ENCODE results near the gene ZNF521.

Gene ZNF521

DNA sequence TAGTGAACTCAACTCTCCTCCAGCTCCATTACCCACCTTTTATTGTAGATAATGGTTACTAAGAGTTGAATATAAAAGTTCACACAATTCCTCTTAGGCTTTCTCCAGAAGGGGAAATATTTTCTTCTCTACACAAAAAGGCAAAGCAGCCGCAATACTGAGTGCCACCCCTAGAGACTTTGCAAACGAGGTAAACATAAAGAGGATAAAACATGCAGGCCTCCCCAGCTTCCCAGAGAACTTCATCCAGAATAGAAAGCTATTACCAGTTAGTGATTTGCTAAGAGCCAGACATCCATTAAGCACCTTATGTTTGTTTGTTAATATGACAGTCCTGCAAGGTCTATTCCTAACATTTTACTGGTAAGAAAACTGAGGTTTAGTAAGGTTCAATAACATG lies 17.4 kb downstream of the ZNF521 start:
- Histone ChIP-seq H3K4me3 (ENCODE audit: low read depth in 1 of 2, low read length in 2 of 2) (no peak overlapping the region), H3K36me3 (ENCODE audit: insufficient read depth, low read length) (no peaks in the 10 kb centered on the region), H3K9me3 (ENCODE audit: low read length) (no peaks in the 10 kb centered on the region), H3K9ac (ENCODE audit: low read length) (no peak overlapping the region), H3K27me3 (ENCODE audit: control insufficient read depth in 1 of 2, insufficient read depth in 2 of 2, low read length in 2 of 2) (no peaks in the 10 kb centered on the region), H3K27ac (ENCODE audit: low read depth, low read length) (no peak overlapping the region), H3K4me1 (ENCODE audit: insufficient read depth, low read length) (no peaks in the 10 kb centered on the region)

DNA sequence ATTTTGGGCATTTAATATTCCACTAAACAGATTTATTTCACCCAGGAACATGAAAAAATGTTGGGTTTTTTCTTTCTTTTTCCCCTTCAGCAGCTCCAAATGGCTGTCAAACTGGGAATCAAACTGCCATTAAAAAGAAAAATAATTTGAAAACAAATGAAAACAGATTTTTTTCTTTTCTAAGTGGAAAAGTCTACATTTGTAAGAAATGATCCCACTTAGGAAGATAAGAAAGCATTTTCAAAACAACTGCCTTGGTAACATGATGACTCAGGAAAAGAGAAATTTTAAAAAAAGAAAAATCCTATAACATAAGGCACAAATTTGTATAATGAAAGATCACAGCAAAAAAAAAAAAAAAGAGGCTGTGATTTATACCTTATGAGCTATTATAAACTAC lies 20.0 kb downstream of the ZNF521 start:
- H3K27ac ChIP-seq (ENCODE audit: low read depth, low read length), result no peak overlapping the region
- H3K27me3 ChIP-seq (ENCODE audit: control insufficient read depth in 1 of 2, insufficient read depth in 2 of 2, low read length in 2 of 2), result no peaks in the 10 kb centered on the region
- H3K4me1 ChIP-seq (ENCODE audit: insufficient read depth, low read length), result peaks cover 4% of the 10 kb centered on the region
- H3K36me3 ChIP-seq (ENCODE audit: insufficient read depth, low read length), result no peaks in the 10 kb centered on the region
- no peak overlapping the region for H3K4me3 ChIP-seq (ENCODE audit: low read depth in 1 of 2, low read length in 2 of 2)
- H3K9ac ChIP-seq (ENCODE audit: low read length), result no peak overlapping the region
- no peaks in the 10 kb centered on the region for H3K9me3 ChIP-seq (ENCODE audit: low read length)

DNA sequence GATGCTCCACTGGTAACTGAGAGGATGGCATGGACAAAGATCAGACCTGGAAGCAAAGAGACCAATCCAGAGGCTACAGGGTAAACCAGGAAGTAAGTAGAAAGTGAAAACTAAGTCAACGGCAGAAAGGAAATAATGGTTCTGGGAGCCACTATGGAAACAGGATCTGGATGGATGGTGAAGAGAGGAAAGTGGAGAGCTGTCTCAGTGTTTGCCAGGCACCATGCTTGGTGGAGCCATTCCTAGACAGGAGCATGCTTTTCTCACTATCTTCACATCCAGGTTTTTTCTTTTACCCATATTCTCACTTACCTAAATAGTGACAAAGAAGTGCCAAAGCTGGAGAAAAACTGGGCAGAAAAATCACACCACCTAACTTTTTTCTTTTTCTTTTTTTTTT lies 22.2 kb downstream of the ZNF521 start:
- Histone ChIP-seq H3K4me3 (ENCODE audit: low read depth in 1 of 2, low read length in 2 of 2) (no peak overlapping the region), H3K4me1 (ENCODE audit: insufficient read depth, low read length) (peaks cover 22% of the 10 kb centered on the region), H3K9ac (ENCODE audit: low read length) (no peak overlapping the region), H3K27ac (ENCODE audit: low read depth, low read length) (no peak overlapping the region), H3K9me3 (ENCODE audit: low read length) (no peaks in the 10 kb centered on the region), H3K36me3 (ENCODE audit: insufficient read depth, low read length) (no peaks in the 10 kb centered on the region), H3K27me3 (ENCODE audit: control insufficient read depth in 1 of 2, insufficient read depth in 2 of 2, low read length in 2 of 2) (no peaks in the 10 kb centered on the region)

DNA sequence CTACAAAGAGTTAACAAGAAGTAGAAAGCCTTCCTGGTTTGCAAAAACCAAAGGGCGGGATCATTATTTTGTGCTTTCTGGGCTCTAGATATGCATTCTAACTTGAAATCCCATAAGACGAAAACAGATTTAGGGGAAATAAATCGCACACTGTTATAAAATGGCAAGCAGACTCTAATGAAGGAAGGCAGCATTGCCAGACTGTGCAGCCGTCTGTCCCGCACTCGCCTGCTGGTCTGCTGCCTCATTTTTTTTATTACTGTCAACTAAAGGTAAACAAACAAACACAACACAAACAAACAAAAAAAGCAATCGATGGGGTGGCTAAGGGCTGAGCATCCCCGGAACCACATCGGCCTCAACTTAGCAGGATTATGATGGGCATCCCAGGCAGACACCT lies 24.4 kb downstream of the ZNF521 start:
- no peaks in the 10 kb centered on the region for H3K9me3 ChIP-seq (ENCODE audit: low read length)
- H3K36me3 ChIP-seq (ENCODE audit: insufficient read depth, low read length), result no peaks in the 10 kb centered on the region
- no peak overlapping the region for H3K4me3 ChIP-seq (ENCODE audit: low read depth in 1 of 2, low read length in 2 of 2)
- H3K27me3 ChIP-seq (ENCODE audit: control insufficient read depth in 1 of 2, insufficient read depth in 2 of 2, low read length in 2 of 2), result no peaks in the 10 kb centered on the region
- peaks cover 22% of the 10 kb centered on the region for H3K4me1 ChIP-seq (ENCODE audit: insufficient read depth, low read length)
- no peak overlapping the region for H3K9ac ChIP-seq (ENCODE audit: low read length)
- no peak overlapping the region for H3K27ac ChIP-seq (ENCODE audit: low read depth, low read length)

DNA sequence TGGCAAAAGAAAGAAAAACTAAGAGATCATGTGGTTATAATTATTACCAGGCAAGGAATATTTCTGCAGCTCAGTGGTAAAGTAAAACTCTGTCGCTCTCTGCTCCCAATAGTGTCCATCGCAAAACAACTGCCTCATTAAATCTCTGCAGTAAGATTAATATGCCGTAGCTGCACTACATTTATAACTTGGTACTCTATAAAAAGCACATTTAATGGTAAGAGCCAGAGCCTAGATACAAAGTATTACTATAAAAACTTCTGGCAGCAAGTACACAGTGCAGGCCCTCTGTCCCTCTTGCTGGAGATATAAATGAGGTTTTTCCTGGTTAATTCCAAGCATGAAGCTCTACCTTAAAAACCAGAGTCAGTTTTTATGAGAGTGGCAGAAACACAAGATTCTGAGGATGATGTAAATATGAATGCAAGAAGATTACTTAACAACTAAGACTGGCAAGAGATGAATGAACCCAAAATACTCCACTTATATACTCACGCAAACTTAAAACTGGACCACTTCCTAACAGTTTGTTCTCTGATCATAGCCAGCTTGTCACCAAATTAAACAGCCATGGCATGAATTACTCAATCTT lies 25.5 kb downstream of the ZNF521 start:
- Histone ChIP-seq H3K27ac (ENCODE audit: low read depth, low read length) (no peak overlapping the region), H3K36me3 (ENCODE audit: insufficient read depth, low read length) (no peaks in the 10 kb centered on the region), H3K27me3 (ENCODE audit: control insufficient read depth in 1 of 2, insufficient read depth in 2 of 2, low read length in 2 of 2) (no peaks in the 10 kb centered on the region), H3K9ac (ENCODE audit: low read length) (no peak overlapping the region), H3K4me1 (ENCODE audit: insufficient read depth, low read length) (peaks cover 22% of the 10 kb centered on the region), H3K9me3 (ENCODE audit: low read length) (no peaks in the 10 kb centered on the region), H3K4me3 (ENCODE audit: low read depth in 1 of 2, low read length in 2 of 2) (no peak overlapping the region)

DNA sequence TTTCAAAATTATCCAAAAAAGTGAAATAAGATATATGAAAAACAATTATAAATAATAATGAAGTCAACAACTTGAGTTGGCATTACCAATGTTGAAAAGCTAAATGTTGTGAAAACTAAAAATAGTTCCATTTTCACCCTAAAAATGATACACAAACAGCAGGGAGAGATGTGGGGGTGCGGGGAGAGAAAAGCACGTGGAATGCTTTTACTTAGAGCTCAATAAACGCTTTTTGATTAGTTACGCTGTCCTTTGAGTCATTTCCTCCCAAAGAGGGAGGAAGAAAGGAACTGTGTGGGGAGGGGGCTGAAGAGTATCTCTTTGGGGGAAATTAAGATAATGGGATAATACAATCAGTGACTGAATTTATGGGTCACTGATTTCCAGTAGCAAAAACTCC lies 29.2 kb downstream of the ZNF521 start:
- Histone ChIP-seq H3K9ac (ENCODE audit: low read length) (no peak overlapping the region), H3K36me3 (ENCODE audit: insufficient read depth, low read length) (no peaks in the 10 kb centered on the region), H3K27me3 (ENCODE audit: control insufficient read depth in 1 of 2, insufficient read depth in 2 of 2, low read length in 2 of 2) (no peaks in the 10 kb centered on the region), H3K27ac (ENCODE audit: low read depth, low read length) (no peak overlapping the region), H3K4me1 (ENCODE audit: insufficient read depth, low read length) (peaks cover 22% of the 10 kb centered on the region), H3K4me3 (ENCODE audit: low read depth in 1 of 2, low read length in 2 of 2) (no peak overlapping the region), H3K9me3 (ENCODE audit: low read length) (no peaks in the 10 kb centered on the region)

DNA sequence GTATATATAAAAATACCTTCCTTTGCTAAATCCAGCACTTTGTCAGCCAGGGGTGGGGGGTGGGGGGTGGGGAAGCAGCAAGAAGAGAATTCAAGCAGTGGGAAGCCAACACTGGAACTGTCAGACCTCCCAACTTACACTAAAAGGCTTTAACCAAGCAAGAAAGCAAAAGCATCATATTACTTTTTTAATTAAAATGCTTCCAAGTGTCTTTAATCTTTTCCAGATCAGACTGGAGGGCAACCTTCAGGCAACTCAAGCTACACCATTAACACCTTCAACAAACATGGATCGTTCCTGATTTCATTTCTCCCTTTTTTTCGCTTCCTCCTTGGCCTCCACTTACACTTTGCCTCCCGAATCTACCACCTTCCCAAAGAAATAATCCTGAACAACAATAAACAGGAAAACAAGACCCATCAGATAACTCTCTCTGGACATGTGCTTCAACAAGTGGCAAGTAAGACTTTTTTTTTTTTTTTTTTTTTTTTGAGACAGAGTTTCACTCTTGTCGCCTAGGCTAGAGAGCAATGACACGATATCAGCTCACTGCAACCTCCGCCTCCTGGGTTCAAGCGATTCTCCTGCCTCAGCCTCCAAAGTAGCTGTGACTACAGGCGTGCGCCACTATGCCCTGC lies 35.5 kb downstream of the ZNF521 start:
- Histone ChIP-seq H3K36me3 (ENCODE audit: insufficient read depth, low read length) (no peaks in the 10 kb centered on the region), H3K4me3 (ENCODE audit: low read depth in 1 of 2, low read length in 2 of 2) (no peak overlapping the region), H3K9ac (ENCODE audit: low read length) (no peak overlapping the region), H3K27ac (ENCODE audit: low read depth, low read length) (no peak overlapping the region), H3K27me3 (ENCODE audit: control insufficient read depth in 1 of 2, insufficient read depth in 2 of 2, low read length in 2 of 2) (no peaks in the 10 kb centered on the region), H3K4me1 (ENCODE audit: insufficient read depth, low read length) (no peaks in the 10 kb centered on the region), H3K9me3 (ENCODE audit: low read length) (no peaks in the 10 kb centered on the region)

DNA sequence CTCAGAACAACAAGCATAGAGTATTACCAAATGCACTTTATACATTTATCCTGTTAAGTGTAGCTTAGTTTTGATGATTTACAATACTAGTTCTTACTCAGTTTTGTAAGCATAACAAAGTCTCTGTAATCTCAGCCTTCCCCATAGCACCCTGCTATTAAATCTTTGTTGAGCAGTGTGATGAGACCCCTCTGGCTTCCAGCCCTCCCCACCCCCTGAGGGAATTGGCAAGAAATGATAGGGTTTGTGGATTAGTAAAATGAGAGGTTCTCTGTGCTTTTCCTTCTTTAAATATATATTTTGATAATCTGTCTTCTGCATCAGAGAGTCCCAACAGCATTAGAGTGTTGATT lies 37.2 kb downstream of the ZNF521 start:
- H3K9me3 ChIP-seq (ENCODE audit: low read length), result no peaks in the 10 kb centered on the region
- no peak overlapping the region for H3K4me3 ChIP-seq (ENCODE audit: low read depth in 1 of 2, low read length in 2 of 2)
- no peaks in the 10 kb centered on the region for H3K4me1 ChIP-seq (ENCODE audit: insufficient read depth, low read length)
- no peaks in the 10 kb centered on the region for H3K27me3 ChIP-seq (ENCODE audit: control insufficient read depth in 1 of 2, insufficient read depth in 2 of 2, low read length in 2 of 2)
- no peak overlapping the region for H3K9ac ChIP-seq (ENCODE audit: low read length)
- H3K27ac ChIP-seq (ENCODE audit: low read depth, low read length), result no peak overlapping the region
- H3K36me3 ChIP-seq (ENCODE audit: insufficient read depth, low read length), result no peaks in the 10 kb centered on the region

DNA sequence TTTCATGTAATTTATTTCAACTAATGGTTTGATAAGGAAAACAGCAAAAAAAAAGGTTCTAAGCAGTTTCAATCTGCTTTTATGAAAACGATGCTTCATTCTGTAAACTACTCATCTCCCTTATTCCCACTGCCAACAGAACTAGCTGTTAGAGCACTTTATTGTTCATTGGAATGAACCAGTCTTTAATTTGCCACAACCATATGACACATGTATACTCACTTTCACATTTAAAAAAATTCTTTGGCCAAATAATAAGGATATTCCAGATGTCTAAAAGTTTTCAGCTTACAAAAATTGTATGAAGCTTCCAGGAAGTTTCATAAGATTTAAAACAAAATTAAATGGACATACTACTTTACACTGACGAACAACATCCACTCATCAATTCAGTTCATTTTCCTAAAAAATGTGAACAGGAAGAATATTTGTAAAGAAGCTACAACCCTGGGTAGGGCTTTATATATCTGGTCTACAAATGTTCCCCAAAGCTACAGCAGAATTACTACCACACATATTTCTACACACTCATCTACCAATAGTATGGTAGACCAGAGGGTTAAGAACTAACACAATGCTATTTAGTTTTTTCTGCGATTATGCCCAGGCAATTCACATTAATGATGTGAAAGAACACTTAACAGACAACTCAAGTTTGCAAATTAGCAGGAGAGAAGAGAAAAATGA lies 37.7 kb downstream of the ZNF521 start:
- Histone ChIP-seq H3K36me3 (ENCODE audit: insufficient read depth, low read length) (no peaks in the 10 kb centered on the region), H3K9ac (ENCODE audit: low read length) (no peak overlapping the region), H3K4me1 (ENCODE audit: insufficient read depth, low read length) (no peaks in the 10 kb centered on the region), H3K9me3 (ENCODE audit: low read length) (no peaks in the 10 kb centered on the region), H3K27me3 (ENCODE audit: control insufficient read depth in 1 of 2, insufficient read depth in 2 of 2, low read length in 2 of 2) (no peaks in the 10 kb centered on the region), H3K4me3 (ENCODE audit: low read depth in 1 of 2, low read length in 2 of 2) (no peak overlapping the region), H3K27ac (ENCODE audit: low read depth, low read length) (no peak overlapping the region)

DNA sequence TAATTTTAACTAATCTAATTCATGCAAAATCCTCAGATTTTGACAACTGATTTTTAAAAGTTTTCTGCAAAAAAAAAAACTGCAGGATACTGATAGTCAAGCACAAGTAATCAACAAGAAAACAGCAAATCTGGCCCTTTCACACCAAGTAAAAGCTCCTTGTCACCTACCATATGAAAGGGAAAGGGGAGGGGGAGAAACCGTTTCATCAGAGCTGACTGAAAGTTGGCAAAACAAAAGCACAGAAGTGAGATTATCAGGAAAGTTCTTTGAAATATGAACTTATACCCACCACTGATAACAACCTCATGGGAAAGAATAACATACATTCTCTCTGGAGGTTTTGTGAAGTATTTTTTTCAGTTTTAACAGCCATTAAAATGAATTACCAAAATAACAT lies 38.7 kb downstream of the ZNF521 start:
- Histone ChIP-seq H3K36me3 (ENCODE audit: insufficient read depth, low read length) (no peaks in the 10 kb centered on the region), H3K4me1 (ENCODE audit: insufficient read depth, low read length) (no peaks in the 10 kb centered on the region), H3K9me3 (ENCODE audit: low read length) (no peaks in the 10 kb centered on the region), H3K27ac (ENCODE audit: low read depth, low read length) (no peak overlapping the region), H3K4me3 (ENCODE audit: low read depth in 1 of 2, low read length in 2 of 2) (no peak overlapping the region), H3K27me3 (ENCODE audit: control insufficient read depth in 1 of 2, insufficient read depth in 2 of 2, low read length in 2 of 2) (no peaks in the 10 kb centered on the region), H3K9ac (ENCODE audit: low read length) (no peak overlapping the region)

DNA sequence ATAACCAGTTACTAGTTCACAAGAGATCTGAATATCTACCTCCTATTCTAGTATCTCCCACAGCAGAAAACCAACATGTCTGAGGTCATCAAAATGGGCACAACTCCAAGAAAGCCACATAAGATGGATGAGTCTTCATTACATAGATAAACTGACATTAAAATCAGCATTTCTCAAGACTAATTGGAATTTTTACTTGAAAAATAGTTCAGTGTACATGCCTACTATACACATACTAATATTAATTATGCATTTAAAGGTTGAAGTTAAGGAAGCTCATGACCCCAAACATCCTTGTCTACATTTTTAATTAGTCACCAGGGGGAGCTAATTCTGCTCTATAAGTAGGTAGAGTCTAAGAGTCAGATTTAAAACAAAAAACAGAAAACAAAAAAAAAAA lies 41.9 kb downstream of the ZNF521 start:
- Histone ChIP-seq H3K27ac (ENCODE audit: low read depth, low read length) (no peak overlapping the region), H3K27me3 (ENCODE audit: control insufficient read depth in 1 of 2, insufficient read depth in 2 of 2, low read length in 2 of 2) (no peaks in the 10 kb centered on the region), H3K9me3 (ENCODE audit: low read length) (no peaks in the 10 kb centered on the region), H3K36me3 (ENCODE audit: insufficient read depth, low read length) (no peaks in the 10 kb centered on the region), H3K4me3 (ENCODE audit: low read depth in 1 of 2, low read length in 2 of 2) (no peak overlapping the region), H3K9ac (ENCODE audit: low read length) (no peak overlapping the region), H3K4me1 (ENCODE audit: insufficient read depth, low read length) (no peaks in the 10 kb centered on the region)

DNA sequence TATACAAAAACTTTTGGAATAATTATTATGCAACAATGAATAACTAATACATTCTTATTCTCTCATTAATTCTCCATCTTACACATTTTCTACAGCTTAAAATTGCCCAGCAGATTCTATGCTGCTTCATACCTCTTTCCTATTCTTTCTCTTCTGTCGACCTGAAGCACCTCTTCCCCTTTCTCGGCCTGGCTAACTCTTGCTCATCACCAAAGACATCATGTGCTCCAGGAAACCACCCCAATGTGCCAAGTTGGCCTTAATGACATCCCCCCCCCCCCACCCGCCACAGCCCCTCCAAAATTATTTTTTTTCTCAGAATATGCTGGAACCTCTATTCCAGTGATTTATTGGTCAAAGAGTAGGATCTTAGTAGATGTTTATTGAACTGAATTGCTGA lies 43.6 kb downstream of the ZNF521 start:
- H3K9ac ChIP-seq (ENCODE audit: low read length), result no peak overlapping the region
- no peak overlapping the region for H3K4me3 ChIP-seq (ENCODE audit: low read depth in 1 of 2, low read length in 2 of 2)
- no peaks in the 10 kb centered on the region for H3K36me3 ChIP-seq (ENCODE audit: insufficient read depth, low read length)
- no peaks in the 10 kb centered on the region for H3K9me3 ChIP-seq (ENCODE audit: low read length)
- H3K27ac ChIP-seq (ENCODE audit: low read depth, low read length), result no peak overlapping the region
- H3K27me3 ChIP-seq (ENCODE audit: control insufficient read depth in 1 of 2, insufficient read depth in 2 of 2, low read length in 2 of 2), result no peaks in the 10 kb centered on the region
- H3K4me1 ChIP-seq (ENCODE audit: insufficient read depth, low read length), result no peaks in the 10 kb centered on the region
